HG03175 (cell line): ENCODE results near the gene CFAP46.
"Not testable (repeated sequence)": the region's sequence is repeated elsewhere in the genome, so short reads cannot be mapped to it uniquely, and the experiment has no call there.

ENCODE experiments used
- ATAC-seq: cut with Tn5 transposase; IDR thresholded peaks from one replicate; pipeline ENCODE4 v1.9.1; 2021; ENCODE audit warnings: mild to moderate bottlenecking, moderate library complexity; ENCODE audit not compliant: unreplicated experiment

CFAP46 gene

GRCh38 chr10:132945125-132945893 lies 2.9 kb upstream of the CFAP46 start:
- no peak for ATAC-seq

- ATAC-seq: no peak
These were observed 2.1 kb upstream of the CFAP46 start for GRCh38 chr10:132944510-132944909.

- ATAC-seq: no peak
These were observed 1.5 kb upstream of the CFAP46 start for GRCh38 chr10:132943791-132944404.

GRCh38 chr10:132943058-132943790 lies 854 bp upstream of the CFAP46 start:
- ATAC-seq: no peak

- ATAC-seq: no peak
These were observed 724 bp downstream of the CFAP46 start for GRCh38 chr10:132941640-132942051.

GRCh38 chr10:132940791-132941465 lies 1.4 kb downstream of the CFAP46 start:
- ATAC-seq: peak; percentile 9

GRCh38 chr10:132939957-132940790 lies 2.2 kb downstream of the CFAP46 start:
- ATAC-seq: peak; percentile 46

- ATAC-seq: no peak
These were observed 2.9 kb downstream of the CFAP46 start for GRCh38 chr10:132939378-132939955.

- no peak for ATAC-seq
These were observed 3.7 kb downstream of the CFAP46 start for GRCh38 chr10:132938472-132939339.

- ATAC-seq: no peak
These were observed 4.5 kb downstream of the CFAP46 start for GRCh38 chr10:132937861-132938260.

GRCh38 chr10:132934953-132935352 lies 7.4 kb downstream of the CFAP46 start:
- ATAC-seq: no peak

GRCh38 chr10:132933308-132934042 lies 8.9 kb downstream of the CFAP46 start:
- ATAC-seq: no peak

- no peak for ATAC-seq
These were observed 9.7 kb downstream of the CFAP46 start for GRCh38 chr10:132932461-132933307.

GRCh38 chr10:132931258-132932250 lies 10.8 kb downstream of the CFAP46 start:
- ATAC-seq: not testable (repeated sequence)

GRCh38 chr10:132930701-132931100 lies 11.7 kb downstream of the CFAP46 start:
- ATAC-seq: not testable (repeated sequence)

- no peak for ATAC-seq
These were observed 12.3 kb downstream of the CFAP46 start for GRCh38 chr10:132929953-132930548.
